ACC112 (cell line): ENCODE data around the gene CEP131.

Experiments used
- H2AFZ ChIP-seq: fragments of 200-600 bp; sonication (generic); one replicate; pipeline ENCODE4 v1.6.0; 2017; ENCODE audit warnings: antibody characterized with exemption, low read length; ENCODE audit not compliant: unreplicated experiment
- H3K27ac ChIP-seq: fragments of 200-600 bp; sonication (generic); 2 replicates; pipeline ENCODE4 v1.5.1; 2014; ENCODE audit warnings: low read depth, mild to moderate bottlenecking, antibody characterized with exemption, low read length, moderate library complexity
- H3K27me3 ChIP-seq: fragments of 200-600 bp; sonication (generic); 2 replicates; pipeline ENCODE4 v1.6.1; 2014; ENCODE audit warnings: mild to moderate bottlenecking, antibody characterized with exemption, low read length, moderate library complexity, mixed read lengths; ENCODE audit not compliant: insufficient read depth
- H3K36me3 ChIP-seq: fragments of 200-600 bp; sonication (generic); 2 replicates; pipeline ENCODE4 v1.6.1; 2016; ENCODE audit warnings: mild to moderate bottlenecking, antibody characterized with exemption, low read length, moderate library complexity, mixed read lengths; ENCODE audit not compliant: insufficient read depth
- H3K4me1 ChIP-seq: fragments of 200-600 bp; sonication (generic); one replicate; pipeline ENCODE4 v1.6.1; 2016; ENCODE audit warnings: low read length, mixed read lengths; ENCODE audit not compliant: insufficient read depth, unreplicated experiment, control insufficient read depth
- H3K4me3 ChIP-seq: fragments of 200-600 bp; sonication (generic); 2 replicates; pipeline ENCODE4 v1.5.1; 2014; ENCODE audit warnings: mild to moderate bottlenecking, low read depth, low read length
- H3K79me2 ChIP-seq: fragments of 200-600 bp; sonication (generic); one replicate; pipeline ENCODE4 v1.6.0; 2016; ENCODE audit warnings: low read length; ENCODE audit not compliant: control insufficient read depth, unreplicated experiment, insufficient read depth

The CEP131 gene

DNA sequence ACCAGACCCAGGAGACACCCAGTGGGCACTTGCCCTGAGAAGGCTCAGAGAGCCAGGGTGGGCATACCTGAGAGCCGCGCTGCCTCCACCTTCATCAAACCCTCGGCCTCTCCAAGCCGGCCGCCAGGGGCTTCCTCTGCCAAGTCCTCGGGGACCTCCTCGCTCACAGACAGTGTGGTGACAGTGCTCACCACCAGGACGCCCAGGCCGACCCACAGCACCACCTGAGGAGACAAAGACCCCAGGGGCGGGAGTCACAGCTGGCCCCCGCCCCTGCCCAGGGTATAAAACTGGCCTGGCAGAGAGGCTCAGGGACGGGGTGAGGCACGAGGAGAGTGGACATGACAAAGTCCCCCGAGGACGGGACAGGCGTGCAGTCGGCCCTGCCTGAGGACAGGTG lies 37.4 kb upstream of the CEP131 start:
- no peaks in the 10 kb centered on the region for H3K36me3 ChIP-seq
- H2AFZ ChIP-seq, result no peak overlapping the region
- H3K4me1 ChIP-seq, result peaks cover 9% of the 10 kb centered on the region
- no peak overlapping the region for H3K27ac ChIP-seq
- no peaks in the 10 kb centered on the region for H3K27me3 ChIP-seq
- no peak overlapping the region for H3K4me3 ChIP-seq
- no peaks in the 10 kb centered on the region for H3K79me2 ChIP-seq

DNA sequence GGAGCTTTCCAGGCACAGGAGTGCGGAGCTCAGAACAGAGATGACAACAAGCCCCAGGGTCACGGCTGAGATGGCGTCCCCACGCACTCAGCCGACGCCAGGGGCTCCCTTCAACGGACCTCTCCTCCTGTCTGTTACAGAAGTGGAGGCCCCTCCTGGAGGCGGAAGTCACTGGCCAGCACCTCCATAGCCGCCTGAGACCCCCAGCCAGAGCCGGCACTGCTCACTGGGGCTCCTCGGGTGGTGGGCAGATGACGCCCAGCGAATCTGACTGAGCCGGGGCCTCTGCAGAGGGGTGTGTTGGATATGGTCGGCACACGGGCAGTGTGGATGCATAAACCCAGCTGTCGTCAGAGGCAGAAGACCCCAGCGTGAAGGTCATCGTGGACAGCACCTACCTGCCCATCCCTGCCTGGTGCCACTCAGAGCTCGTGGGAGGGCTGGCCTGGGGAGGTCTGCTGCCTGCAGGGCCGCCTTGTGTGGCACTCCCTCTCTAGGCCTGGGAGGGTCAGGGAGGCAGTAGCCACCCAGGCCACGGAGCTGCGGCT lies 36.4 kb upstream of the CEP131 start:
- no peaks in the 10 kb centered on the region for H3K27me3 ChIP-seq
- H3K4me3 ChIP-seq, result no peak overlapping the region
- no peak overlapping the region for H2AFZ ChIP-seq
- no peaks in the 10 kb centered on the region for H3K36me3 ChIP-seq
- H3K79me2 ChIP-seq, result no peaks in the 10 kb centered on the region
- H3K4me1 ChIP-seq, result peaks cover 9% of the 10 kb centered on the region
- H3K27ac ChIP-seq, result no peak overlapping the region

DNA sequence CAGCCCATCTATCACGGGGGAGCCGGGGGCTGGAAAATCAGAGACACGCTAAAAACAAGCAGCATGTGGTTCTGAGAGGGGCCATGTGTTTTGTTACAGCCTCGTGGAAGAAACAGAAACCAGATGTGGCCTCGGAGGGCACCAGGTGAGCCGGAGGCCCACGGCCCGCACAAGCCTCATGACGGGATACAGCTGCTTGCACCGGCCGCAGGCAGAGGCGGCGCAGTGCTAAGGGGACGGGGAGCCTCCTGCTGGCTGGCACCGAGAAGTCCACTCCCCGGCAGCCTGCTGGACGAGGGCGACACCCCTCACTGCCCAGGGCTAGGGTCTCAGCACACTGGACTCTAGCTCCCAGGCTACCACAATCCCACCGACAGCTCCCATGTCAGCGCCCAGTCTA lies 35.5 kb upstream of the CEP131 start:
- H3K36me3 ChIP-seq, result no peaks in the 10 kb centered on the region
- no peaks in the 10 kb centered on the region for H3K27me3 ChIP-seq
- no peak overlapping the region for H3K27ac ChIP-seq
- H3K4me3 ChIP-seq, result no peak overlapping the region
- no peaks in the 10 kb centered on the region for H3K79me2 ChIP-seq
- H3K4me1 ChIP-seq, result peaks cover 9% of the 10 kb centered on the region
- no peak overlapping the region for H2AFZ ChIP-seq

DNA sequence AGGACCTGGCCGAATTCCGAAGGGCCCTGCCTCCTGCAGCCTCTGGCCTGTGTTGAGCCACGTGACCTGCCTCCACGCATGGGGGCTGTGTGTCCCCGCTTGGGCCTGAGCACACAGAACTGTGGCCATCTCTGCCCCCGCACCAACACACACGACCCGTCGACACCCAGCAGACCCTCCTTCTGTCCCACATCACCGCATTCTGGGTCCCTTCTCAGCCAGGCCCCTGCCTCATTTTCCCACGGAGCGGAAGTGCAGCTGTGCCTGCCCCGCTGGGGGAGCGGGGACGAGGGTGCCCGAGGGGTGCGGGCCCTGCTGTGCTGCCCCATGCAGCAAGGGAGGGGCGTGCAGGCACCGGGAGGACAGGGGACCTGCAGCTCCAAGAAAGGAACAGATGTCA lies 34.8 kb upstream of the CEP131 start:
- Histone ChIP-seq H3K4me3 (no peak overlapping the region), H3K4me1 (peaks cover 9% of the 10 kb centered on the region), H2AFZ (no peak overlapping the region), H3K27ac (no peak overlapping the region), H3K27me3 (no peaks in the 10 kb centered on the region), H3K79me2 (no peaks in the 10 kb centered on the region), H3K36me3 (no peaks in the 10 kb centered on the region)

DNA sequence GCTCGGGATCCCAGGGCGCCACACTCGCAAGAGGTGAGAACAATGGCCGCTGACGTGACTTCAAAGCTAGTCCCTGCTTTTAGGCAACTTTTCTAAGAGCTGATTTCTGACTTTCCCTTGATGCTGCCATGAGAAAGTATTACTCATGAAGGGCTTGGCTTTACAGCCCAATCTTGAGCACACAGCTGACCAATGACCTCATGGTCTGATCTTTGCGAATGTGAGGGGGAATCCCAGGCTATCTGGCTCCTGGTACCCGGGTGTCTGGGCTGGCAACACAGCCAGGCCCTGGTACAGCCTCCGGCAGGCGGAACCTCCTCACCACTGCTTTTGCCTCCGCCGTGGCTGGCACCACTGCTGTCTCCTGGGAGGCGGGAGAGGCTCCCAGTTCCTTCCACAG lies 33.9 kb upstream of the CEP131 start:
- Histone ChIP-seq H2AFZ (no peak overlapping the region), H3K4me3 (no peak overlapping the region), H3K27me3 (no peaks in the 10 kb centered on the region), H3K79me2 (no peaks in the 10 kb centered on the region), H3K4me1 (peaks cover 9% of the 10 kb centered on the region), H3K36me3 (no peaks in the 10 kb centered on the region), H3K27ac (peak overlapping the region; percentile 33; the same call in 1 of the 2 replicates)

DNA sequence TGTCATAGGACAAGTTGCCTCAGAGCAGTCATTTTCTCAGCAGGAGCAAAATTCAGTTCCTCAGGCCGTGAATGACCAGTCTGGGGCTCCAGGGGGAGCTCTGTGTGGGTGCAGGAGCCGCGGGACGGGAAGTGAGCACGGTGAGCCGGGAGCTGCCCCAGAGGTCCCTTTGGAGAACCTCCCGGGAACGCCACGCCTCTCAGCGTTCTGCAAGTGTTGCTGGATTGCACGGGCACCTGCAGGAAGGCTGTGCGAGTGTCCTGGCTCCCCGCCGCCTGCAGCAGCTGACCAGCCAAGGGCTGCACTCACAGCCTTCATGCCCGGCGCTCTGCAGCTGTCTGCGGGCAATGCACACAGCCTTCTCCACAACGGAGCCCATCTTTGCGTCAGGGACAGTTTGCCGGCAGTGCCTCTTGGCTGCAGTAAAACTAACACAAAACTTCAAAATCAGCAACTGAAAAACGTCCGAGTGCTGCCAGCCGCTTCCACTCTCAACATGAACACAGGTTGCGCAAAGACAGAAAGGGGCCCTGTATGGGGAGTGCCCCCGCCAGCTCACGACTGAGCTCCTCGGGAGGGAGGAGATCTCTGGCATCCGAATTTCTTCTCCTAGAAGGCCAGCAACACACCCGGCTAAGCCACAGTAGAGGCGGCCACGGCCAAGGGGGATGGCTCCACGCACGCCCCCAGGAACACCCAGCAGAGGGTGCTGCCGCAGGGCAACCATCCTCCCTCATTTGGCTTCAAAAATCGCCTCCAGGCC lies 32.4 kb upstream of the CEP131 start:
- Histone ChIP-seq H3K27me3 (no peaks in the 10 kb centered on the region), H3K4me3 (no peak overlapping the region), H2AFZ (no peak overlapping the region), H3K27ac (no peak overlapping the region), H3K4me1 (peaks cover 9% of the 10 kb centered on the region), H3K36me3 (0 out of 2 replicates have a peak, but pooled peaks cover 2% of the 10 kb centered on the region), H3K79me2 (no peaks in the 10 kb centered on the region)

DNA sequence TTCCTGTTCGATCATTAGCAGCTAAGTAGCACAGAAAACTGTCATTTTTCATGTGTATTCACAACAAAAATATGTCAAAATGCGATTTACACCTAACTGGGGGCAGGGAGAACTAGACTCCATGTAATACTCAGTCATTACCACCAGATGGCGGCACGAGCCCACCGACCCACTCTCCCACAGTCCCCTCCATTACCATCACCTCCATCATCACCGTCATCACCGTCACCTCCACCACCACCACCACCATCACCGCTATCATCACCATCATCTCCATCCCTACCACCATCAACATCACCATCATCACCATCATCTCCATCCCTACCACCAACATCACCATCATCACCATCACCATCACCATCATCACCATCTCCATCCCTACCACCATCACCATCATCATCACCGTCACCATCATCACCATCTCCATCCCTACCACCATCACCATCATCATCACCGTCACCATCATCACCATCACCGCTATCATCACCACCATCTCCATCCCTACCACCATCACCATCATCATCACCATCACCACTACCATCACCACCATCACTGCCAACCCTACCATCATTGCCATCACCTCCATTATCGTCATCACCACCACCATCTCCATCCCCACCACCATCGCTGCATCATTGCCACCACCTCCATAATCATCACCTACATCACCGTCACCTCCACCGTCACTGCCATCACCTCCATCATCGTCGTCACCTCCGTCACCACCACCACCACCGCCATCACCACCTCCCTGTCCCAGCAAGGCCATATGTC lies 30.8 kb upstream of the CEP131 start:
- H2AFZ ChIP-seq, result no peak overlapping the region
- peaks cover 6% of the 10 kb centered on the region; the same call in 1 of the 2 replicates for H3K36me3 ChIP-seq
- H3K27ac ChIP-seq, result no peak overlapping the region
- peaks cover 9% of the 10 kb centered on the region for H3K4me1 ChIP-seq
- H3K79me2 ChIP-seq, result no peaks in the 10 kb centered on the region
- no peak overlapping the region for H3K4me3 ChIP-seq
- no peaks in the 10 kb centered on the region for H3K27me3 ChIP-seq

DNA sequence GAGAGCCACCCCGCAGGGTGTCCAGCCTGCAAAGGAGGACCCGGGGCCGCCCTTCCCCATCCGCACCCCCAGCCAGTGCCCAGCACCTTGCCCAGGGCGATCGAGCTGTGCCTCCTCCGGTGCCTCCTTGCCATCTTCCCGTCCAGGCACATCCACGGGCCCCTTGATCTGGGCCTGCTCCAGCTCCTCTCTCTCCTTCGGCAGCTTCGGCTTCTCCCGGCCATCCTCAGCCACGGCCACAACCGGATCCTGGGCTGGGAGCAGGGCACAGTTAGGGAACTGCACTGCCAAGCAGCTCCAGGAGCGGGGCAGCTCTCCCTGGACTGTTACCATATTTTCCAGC lies 30.2 kb upstream of the CEP131 start:
- H3K36me3 ChIP-seq, result peaks cover 6% of the 10 kb centered on the region; the same call in 1 of the 2 replicates
- H3K79me2 ChIP-seq, result no peaks in the 10 kb centered on the region
- no peak overlapping the region for H3K4me3 ChIP-seq
- H3K4me1 ChIP-seq, result peaks cover 9% of the 10 kb centered on the region
- no peak overlapping the region for H2AFZ ChIP-seq
- H3K27me3 ChIP-seq, result no peaks in the 10 kb centered on the region
- H3K27ac ChIP-seq, result no peak overlapping the region

DNA sequence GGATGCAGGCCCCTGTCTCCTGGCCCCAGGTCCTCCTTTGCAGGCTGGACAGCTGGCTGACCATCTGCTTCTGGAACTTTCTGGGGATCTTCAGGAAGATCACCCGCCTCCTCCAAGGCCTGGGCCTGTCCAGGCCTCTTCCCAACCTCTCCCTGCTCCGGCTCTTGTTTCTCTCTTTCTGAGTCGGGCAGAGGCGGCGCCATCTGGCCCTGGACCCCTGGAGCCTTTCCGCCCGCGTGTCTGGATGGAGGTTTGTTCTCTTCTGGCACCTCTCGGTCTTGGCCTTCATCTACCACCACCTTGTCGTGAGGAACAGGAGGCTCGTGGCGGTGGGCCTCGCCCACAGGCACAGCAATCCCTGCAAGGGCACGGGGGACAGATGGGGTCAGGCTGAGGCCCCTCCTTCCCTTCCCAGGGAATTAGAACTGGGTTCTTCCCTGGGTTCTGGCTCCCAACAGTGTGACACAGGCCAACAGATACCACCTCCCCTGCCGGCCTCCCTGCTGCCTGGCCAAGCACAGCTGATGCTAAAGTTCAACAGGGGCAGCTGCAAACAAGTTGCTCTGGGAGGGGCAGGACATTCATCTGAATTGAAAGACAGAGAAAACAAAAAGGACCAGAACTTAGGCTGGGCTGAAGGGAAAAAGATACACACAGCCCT lies 29.7 kb upstream of the CEP131 start:
- H2AFZ ChIP-seq, result no peak overlapping the region
- H3K36me3 ChIP-seq, result peaks cover 6% of the 10 kb centered on the region; the same call in 1 of the 2 replicates
- no peaks in the 10 kb centered on the region for H3K27me3 ChIP-seq
- H3K4me1 ChIP-seq, result peaks cover 9% of the 10 kb centered on the region
- H3K79me2 ChIP-seq, result no peaks in the 10 kb centered on the region
- H3K4me3 ChIP-seq, result no peak overlapping the region
- no peak overlapping the region for H3K27ac ChIP-seq

DNA sequence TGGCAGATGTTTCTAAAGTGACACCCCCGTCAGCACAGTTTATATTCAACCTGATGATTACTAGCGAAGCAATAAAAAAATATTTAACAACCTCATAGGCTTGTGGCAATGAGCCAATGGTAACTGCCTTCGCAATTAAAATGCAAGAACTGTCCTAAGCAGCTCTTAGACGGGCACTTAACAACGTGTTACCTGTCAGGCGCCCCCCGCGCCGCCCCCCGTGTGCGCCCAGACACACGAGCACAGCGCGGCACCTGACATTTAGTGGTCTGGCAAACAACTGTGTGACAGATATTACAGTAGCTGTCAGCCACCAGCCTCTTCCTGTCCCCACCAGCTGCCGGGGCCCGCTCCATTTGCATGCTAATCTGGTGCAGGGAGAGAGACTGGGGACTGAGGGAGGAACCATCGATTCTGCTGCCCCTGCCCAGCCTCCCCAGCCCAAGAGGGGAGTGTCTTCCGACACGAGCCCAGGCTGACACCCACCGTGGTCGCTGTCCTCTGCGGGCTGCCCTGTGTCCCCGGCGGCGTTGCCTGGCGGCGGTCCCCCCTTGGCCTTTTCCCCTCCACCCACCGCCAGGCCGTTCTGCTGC lies 29.0 kb upstream of the CEP131 start:
- Histone ChIP-seq H3K79me2 (no peaks in the 10 kb centered on the region), H3K27me3 (no peaks in the 10 kb centered on the region), H3K36me3 (peaks cover 6% of the 10 kb centered on the region; the same call in 1 of the 2 replicates), H3K27ac (no peak overlapping the region), H3K4me1 (peaks cover 7% of the 10 kb centered on the region), H3K4me3 (no peak overlapping the region), H2AFZ (no peak overlapping the region)
